Endothelial cell of hepatic sinusoid (primary cell): ENCODE data around the gene CD7.

Source experiments
- in situ Hi-C: cut with HindIII; loops from 2 replicates; pipeline ENCODE4 v1.10.0; 2017; ENCODE audit warnings: low sequenced_read_pairs

CD7 gene

GRCh38 chr17:82347994-82348393 lies 30.6 kb upstream of the CD7 start:
- in situ Hi-C loops, result loop anchor here (5.0 kb wide), 3 partner anchors 41 to 106 kb away; no protein-coding TSS in a partner anchor

DNA sequence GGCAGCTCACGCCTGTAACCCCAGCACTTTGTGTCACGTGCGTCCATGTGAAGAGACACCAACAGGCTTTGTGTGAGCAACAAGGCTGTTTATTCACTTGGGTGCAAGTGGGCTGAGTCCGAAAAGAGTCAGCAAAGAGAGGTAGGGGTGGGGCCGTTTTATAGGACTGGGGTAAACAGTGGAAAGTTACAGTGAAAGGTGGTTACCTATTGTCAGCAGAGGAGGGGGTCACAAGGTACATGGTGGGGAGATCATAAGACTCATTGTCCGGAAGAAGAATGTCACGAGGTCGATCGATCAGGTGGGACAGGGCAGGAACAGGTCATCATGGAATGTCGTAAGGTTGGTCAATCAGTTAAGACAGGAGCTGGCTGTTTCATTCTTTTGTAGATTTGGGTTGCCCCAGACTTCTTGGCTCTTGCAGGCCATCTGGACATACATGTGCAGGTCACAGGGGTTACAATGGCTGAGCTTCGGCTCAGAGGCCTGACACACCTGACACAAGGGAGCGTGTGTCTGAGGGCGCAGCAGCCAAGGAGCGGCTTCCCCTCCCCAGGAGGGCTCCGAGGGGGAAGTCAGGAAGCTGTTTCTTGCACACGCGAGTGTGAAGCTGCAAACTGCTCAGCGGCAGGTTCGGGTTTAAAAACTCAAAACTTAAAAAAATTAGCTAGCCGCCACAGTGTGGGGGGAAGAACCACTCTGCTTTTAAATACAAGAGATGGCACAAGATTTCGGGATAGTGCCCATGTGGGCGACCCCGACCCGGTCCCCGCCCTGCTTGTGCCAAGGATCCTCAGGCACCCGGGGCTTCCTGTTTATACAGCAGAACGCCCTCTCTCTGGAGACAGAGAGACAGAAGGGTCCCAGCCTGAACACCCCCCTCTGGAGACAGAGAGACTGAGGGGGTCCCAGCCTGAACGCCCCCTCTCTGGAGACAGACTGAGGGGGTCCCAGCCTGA lies 29.2 kb upstream of the CD7 start:
- in situ Hi-C loops, result loop anchor here (5.0 kb wide), 3 partner anchors 39 to 104 kb away; no protein-coding TSS in a partner anchor

GRCh38 chr17:82345151-82345976 lies 28.0 kb upstream of the CD7 start:
- in situ Hi-C loops, result loop anchor here (5.0 kb wide), 3 partner anchors 38 to 103 kb away; no protein-coding TSS in a partner anchor

DNA sequence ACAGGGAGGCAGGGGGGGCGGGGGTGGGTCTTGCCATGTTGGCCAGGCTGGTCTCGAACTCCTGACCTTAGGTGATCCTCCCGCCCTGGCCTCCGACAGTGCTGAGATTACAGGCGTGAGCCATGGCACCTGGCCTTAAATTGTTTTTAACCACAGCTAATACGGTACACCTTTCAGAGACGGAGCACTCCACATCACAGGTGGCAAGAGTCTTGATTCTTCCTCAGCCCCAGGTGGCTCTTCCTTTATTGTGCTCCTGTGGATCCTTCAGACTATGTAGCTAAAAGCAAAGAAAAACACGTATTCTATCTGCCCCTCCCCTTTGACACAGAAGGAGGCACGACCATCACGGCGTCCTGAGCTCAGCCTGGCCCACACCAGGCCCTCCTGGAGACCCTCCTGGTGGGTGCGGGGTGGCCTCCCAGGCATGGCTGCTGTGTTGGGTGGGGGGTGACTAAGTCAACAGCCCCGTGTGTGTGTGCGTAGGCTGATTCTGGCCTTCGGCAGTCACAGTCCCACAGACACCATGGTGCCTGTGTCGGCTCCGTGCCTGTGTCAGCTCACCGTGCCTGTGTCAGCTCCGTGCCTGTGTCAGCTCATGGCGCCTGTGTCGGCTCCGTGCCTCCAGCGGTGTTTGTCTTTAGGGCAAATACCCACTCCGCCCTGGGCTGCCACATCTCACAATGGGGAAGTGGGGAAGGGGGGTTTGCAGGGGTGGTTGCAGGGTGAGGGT lies 26.9 kb upstream of the CD7 start:
- in situ Hi-C loops, result no loop called here

- in situ Hi-C loops, result no loop called here
Measured at GRCh38 chr17:82343560-82343959, 26.2 kb upstream of the CD7 start.

- in situ Hi-C loops, result no loop called here
Measured at GRCh38 chr17:82342361-82343079, 25.1 kb upstream of the CD7 start.

DNA sequence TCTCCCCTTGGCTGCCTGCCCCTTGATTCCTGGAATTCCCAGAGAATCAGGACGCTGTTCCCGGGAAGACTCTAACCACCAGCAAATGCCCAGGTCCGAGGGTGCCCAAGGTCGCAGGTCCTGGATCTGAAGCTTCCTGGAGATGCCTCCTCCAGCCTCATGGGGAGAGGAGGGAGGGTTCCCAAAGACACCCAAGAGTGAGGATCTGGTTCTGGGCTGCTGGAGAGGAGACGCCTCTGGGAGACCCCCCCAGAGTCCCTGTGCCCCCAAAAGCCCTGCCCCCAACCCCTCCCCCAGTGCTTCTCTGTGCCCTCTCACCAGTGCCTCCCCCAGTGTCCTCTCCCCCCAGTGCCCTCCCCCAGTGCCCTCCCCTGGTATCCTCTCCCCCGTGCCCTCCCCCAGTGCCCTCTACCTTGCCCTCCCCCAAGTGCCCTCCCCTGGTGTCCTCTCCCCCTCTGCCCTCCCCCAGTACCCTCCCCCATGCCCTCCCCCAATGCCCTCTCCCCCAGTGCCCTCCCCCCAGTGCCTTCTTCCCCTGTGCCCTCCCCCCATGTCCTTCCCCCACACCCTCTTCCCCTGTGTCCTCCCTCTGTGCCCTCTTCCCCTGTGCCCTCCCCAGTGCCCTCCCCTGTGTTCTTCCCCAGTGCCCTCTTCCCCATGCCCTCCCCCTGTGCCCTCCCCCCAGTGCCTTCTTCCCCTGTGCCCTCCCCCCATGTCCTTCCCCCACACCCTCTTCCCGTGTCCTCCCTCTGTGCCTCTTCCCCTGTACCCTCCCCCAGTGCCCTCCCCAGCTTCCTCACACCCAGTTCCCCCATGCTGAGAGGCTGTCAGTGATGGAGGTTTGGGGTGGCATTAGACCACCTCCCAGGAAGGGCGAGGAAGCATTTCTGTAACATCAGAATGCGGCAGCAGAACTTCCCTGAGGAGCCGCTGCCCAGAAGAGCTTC lies 22.5 kb upstream of the CD7 start:
- in situ Hi-C loops, result loop anchor here (10.0 kb wide), 1 partner anchor 305 kb away; the partner anchor contains the start of genes DCXR and RAC3

DNA sequence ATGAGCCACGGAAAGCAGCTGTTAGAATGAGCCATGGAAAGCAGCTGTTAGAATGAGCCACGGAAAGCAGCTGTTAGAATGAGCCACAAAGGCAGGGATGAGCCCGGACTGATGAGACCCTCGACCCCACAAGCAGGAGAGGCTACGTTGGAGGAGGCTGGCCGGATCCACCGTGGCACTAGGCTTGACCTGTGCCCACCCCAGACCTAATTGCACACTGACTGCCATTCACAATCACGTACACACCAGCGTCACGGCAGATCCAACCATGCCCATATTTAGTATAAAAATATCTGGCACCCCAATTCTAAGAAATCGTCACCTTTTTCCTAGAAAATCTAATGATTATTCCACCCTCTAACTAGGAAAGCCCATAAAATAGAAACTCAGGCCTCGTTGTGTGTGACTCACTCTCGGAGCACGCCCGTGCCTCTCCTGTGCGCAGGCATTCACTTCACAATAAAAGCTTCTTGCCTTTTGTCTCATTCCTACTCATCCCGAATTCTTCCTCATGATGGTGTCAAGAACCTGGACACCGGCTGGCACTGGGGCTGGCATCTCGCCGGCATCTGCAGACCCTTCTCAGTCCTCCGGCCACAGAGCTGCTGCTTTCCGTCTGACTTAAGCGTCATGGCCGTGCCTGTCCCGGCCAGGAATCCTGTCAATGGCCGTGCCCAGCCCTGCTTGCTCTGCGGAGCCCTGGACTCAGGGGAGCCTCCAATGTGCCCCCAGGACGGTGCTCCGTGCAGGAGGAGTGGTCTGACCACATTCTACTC lies 21.6 kb upstream of the CD7 start:
- in situ Hi-C loops, result loop anchor here (10.0 kb wide), 1 partner anchor 304 kb away; the partner anchor contains the start of genes DCXR and RAC3

DNA sequence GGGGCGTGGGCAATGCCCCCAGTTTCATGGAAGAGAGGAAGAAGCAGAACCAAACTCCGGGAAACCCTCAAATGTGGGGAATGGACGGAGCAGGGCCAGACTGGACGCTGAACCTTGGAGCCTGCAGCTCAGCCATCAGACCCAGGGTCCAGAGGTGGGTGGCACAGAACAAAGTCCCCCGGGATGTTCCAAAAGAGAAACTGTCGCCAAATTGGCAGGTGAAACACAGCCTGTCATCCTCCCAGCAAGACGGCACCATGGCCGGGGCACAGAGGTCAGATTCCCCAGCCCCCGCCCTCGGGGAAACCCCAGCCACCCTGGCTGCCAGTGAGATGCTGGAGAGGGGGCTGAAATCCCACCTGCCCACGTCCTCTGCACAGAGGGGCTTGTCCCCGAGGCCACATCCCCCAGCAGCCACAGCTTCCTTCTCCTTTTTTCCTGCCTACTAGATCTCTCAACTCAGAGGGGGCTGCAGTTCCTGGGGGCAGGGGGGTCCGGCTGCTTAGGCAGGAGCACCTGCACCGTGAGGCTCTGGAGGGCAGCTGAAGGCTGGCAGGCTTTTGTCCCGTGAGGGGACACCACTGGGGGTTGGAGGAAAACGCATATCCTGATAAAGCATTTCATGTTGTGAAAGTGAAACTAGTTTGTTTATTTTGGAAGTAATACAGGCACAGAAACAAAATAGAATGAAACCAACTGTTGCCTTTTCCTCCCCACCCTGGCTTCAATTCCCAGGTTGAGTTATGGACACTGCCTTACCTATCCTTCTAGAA lies 17.4 kb upstream of the CD7 start:
- in situ Hi-C loops, result loop anchor here (10.0 kb wide), 1 partner anchor 300 kb away; the partner anchor contains the start of genes DCXR and RAC3

DNA sequence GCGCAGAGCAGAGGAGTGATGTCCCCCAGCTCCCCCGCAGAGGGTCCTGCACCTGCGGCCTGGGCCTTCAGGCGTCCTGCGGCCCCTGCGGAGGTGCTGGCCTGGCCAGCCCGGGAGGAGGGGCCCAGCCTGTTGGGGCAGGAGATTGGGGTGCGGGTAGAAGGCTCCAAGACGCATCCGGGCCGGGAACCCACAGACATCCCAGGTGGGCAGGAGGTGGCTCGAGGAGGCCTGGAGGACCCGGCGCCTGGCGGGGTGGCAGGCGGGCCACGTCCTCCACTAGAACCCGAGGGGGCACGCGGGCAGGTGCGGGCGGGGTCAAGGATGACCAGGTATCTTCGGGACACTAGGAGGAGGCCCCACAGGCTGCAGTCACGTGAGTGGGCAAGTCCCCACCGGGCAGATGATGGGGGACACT lies 16.8 kb upstream of the CD7 start:
- in situ Hi-C loops, result loop anchor here (10.0 kb wide), 1 partner anchor 299 kb away; the partner anchor contains the start of genes DCXR and RAC3

DNA sequence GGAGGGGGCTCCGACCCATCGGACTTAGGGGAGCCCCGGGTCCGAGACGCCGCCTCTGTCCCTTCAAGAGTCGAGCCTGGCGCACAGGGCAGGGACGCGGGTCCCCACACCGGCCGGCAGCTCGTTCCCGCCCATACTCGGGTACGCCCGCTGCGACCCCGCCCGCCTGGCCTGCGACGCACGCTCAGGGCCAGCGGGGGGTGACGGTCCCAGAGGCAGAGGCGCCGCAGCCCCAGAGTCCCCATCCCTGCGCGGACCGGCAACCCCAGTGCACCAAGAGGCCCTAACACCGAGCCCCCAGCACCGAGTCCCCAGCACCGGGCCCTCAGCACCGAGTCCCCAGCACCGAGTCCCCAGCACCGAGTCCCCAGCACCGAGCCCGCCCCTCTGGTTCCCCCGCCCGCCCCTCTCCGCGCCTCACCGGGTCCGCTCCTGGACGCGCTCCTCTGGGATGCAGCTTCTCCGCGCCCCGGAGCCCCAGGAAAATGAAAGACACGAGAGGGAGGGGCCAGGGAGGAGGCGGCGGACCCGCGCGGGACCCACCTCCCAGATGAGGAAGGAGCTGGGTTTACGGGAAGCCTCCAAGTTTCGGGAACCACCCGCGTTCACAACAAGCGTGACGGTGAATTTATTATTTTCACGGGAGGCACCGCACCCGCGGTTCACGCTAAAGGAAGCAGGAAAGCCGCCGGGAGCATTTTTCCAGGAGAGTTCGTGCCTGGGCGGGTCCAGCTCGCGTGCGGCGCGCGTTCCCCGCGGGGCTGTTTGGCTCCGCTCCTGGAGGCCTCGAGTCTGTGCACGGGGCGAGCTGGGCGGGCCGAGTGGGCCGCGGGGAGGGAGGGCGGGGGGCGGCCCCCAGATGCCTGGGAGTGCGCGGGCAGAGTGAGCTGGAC lies 16.1 kb upstream of the CD7 start, which contains the start of gene SECTM1:
TSS of gene SECTM1 (minus strand) at position 488 of the 893 bp plus-strand sequence. CDS start 6,526 bp downstream, outside the sequence.
- in situ Hi-C loops, result loop anchor here (10.0 kb wide), 1 partner anchor 299 kb away; the partner anchor contains the start of genes DCXR and RAC3

DNA sequence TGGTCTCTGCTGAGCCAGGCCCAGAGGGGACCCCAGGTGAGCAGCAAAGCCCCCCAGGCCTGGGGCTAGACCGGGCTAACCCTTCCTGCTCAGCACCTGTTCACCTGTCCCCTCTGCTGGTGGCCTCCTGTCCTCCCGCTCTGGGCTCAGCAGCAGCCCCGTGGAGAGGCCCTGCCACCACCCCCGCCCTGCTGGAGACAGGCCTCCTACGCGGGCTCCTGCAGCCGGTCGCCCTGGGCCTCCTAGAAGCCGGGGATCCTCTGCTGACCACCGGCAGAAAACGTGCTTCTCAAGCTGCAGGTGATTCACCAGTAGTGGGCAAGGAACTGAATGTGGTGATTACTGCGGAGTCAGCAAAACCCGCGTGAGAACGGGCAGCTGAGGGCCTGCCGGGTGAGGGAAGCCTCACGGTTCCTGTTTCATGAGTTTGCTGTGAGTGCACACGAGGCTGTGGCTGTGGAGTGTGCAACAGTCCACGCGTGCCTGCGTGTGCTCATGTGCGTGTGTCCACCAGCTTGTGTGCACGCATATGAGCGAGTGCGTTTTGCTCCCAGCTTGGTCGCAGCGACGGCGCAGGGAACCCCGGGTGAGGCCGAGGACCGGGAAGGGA lies 15.4 kb upstream of the CD7 start:
- in situ Hi-C loops, result loop anchor here (10.0 kb wide), 1 partner anchor 298 kb away; the partner anchor contains the start of genes DCXR and RAC3

DNA sequence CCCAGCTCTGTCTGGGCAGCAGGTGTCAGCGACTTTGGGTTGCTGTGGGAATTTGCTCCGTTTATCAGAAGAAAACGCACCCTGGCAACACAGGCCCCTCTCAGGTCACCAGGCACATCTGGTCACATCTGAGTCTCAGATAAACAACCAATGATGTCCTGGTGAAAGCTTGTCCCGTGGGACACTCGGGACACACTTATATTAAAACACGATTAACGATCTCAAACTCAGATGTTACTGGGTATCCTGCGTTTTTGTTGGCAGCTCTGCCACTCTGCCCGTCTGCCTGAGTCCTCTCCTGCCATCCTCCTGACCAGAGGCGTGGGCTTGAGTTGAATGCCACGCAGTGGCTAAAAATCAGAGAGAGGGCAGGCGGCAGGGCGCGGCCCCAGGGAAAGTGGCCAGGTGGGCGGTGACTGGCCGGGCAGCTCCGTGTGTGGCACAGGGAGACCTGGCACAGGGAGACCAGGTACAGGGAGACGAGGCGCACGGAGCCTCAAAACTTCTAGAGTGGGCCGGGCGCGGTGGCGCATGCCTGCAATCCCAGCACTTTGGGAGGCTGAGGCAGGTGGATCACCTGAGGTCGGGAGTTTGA lies 14.0 kb upstream of the CD7 start:
- in situ Hi-C loops, result loop anchor here (10.0 kb wide), 1 partner anchor 297 kb away; the partner anchor contains the start of genes DCXR and RAC3

DNA sequence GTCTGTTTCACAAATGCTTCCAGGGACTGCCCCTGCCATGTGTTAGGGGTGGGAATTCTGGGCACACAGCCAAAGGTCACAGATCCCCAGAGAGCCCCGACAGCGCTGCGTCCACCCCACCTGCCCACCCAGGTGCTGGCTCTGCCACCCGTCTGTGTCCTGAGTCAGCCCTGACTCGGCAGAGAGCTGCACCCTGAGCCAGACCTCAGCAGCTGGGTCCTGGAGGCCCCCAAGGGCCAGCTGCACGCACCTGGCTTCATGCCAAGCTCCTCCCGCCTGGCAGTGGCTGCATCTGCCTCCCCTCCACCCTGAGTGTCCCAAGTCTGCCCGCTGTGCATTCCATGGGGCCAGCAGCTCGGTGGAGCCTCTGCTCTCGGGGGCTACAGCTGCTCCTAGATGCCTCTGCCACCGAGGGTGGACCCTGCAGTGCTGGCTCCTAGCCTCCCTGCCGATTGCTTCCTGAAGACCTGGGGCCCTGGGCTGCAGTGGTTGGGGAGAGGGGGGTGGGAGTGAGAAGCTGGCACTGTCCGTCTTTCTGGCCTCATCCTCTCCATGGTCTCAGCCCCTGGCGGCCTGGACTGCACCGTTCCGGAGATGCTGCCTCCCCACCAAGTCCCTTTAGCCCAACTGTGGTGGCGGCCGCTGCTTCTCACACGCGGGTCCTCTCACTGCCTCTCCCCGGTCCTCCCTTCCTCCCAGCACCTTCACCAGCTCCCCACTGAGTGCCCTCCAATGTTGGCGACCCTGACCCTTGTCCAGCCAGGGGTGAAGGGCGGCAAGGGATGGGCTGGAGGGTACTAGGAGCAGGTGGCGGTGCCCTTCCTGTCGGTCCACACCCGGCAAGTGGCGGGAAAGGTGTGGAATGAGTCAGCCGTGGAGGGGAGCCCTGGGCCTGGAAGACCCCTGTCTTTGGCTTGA lies 13.2 kb upstream of the CD7 start:
- in situ Hi-C loops, result loop anchor here (10.0 kb wide), 1 partner anchor 296 kb away; the partner anchor contains the start of genes DCXR and RAC3
